WI38 (cell line): ENCODE measurements around the gene SF3B1.

Source experiments
- H3K4me3 ChIP-seq: 2 replicates; pipeline ENCODE4 v1.5.1; 2011; ENCODE audit warnings: low read depth, mild to moderate bottlenecking, control low read depth, low read length
- TF ChIP-seq, protein P1 (sequence below): IDR thresholded peaks from 2 replicates; pipeline ENCODE4 v1.5.1; 2012; ENCODE audit warnings: low read depth, mild to moderate bottlenecking, control low read depth, low read length

SF3B1 gene

DNA sequence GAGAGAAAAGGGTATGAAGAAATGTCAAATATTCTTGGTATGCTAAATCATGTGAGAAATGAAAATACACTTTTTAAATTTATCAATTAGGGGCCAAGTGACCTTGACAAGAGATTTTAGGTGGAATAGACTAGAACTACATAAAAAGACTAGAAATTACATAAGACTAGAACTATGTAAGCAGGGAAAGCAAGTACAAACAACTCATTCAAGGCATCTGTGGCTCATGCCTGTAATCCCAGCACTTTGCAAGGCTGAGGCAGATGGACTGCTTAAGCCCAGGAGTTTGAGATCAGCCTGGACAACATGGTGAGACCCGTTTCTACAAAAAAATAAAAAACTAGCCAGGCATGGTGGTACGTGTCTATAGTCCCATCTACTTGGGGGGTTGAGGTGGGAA lies 20.3 kb downstream of the SF3B1 start:
- TF ChIP-seq, protein P1, sequence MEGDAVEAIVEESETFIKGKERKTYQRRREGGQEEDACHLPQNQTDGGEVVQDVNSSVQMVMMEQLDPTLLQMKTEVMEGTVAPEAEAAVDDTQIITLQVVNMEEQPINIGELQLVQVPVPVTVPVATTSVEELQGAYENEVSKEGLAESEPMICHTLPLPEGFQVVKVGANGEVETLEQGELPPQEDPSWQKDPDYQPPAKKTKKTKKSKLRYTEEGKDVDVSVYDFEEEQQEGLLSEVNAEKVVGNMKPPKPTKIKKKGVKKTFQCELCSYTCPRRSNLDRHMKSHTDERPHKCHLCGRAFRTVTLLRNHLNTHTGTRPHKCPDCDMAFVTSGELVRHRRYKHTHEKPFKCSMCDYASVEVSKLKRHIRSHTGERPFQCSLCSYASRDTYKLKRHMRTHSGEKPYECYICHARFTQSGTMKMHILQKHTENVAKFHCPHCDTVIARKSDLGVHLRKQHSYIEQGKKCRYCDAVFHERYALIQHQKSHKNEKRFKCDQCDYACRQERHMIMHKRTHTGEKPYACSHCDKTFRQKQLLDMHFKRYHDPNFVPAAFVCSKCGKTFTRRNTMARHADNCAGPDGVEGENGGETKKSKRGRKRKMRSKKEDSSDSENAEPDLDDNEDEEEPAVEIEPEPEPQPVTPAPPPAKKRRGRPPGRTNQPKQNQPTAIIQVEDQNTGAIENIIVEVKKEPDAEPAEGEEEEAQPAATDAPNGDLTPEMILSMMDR, result no peak
- no peak overlapping the region for H3K4me3 ChIP-seq

DNA sequence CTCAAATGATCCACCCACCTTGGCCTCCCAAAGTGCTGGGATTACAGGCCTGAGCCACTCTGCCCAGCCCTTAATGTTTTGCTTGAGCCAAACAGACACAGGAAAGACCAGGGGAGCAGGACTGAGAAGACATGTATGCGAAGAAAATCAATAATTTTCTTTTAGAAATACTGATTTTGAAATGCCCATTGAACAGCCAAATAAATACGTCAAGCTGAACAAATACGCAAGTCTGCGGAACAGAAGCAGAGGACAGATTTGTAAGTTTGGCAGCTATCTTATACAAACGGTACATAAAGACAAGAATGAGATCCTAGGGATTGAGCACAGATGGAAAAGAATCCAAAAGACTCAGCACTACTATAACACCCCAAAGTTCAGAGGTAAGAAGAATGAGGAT lies 20.8 kb downstream of the SF3B1 start:
- TF ChIP-seq, protein P1, result no peak
- H3K4me3 ChIP-seq, result no peak overlapping the region

DNA sequence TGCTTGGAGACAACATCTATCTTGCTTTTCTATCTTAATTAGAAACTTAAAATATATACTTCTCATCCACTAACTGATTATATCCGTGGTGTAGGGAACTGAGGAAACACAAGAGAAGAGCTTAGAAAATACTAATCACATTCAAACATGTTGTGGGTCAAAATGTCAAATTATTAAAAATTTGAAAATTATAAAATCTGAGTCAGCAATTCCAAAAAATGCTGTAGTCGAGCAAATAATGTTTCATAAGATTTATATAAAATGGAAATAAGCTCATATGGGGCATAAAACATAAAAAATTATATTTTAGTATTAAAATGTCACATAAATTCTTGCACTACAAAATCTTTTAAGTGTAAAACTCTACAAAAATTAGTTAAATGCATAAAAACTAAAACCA lies 29.2 kb downstream of the SF3B1 start:
- no peak overlapping the region for H3K4me3 ChIP-seq
- TF ChIP-seq, protein P1, result no peak

DNA sequence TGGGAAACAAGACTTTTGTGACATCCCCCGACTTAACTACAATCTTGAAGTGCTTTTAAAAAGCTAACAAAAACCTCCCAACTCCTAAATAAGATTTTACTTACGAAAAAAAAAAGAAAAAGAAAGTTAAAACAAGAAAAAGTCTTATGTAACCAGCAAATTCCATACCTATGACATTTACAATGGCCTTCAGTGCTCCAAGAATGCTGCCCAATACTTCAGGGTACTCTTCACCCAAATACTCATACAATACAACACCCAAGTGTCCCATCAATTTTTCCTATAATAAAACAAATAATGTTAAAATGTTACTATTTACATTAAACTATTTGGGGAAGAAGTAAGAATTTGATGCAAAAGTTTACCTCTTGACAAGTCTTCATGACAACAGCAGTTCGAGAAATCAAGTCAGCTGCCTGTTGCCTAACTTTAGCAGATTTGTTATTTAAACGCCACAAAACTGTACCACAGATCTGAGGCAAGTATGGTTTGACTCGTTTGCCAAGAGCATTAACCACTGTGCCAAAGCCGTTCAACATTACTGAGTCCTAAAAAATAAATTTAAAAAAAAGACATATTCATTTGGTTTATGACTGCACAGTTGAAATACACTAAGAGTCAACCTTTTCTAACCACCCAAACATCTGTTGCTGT lies 34.8 kb downstream of the SF3B1 start:
- TF ChIP-seq, protein P1, result no peak
- H3K4me3 ChIP-seq, result no peak overlapping the region

DNA sequence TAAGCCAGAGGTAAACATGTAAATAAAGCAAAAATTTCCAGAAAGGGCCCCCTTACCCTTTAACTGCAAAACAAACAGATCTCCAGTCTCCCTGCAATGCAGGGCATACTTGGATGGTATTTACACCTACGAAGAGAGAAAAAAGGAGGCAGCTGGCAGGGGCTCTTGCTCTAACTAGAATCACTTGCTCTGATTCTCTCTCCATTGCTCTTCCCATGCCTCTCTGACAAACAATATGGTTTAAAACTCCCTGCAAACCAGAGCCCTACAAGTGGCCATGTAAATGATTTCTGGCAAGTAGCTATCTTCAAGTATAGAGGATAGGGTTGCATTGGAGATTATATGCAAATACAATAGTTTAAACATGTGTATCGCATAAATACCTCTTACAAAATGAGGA lies 35.9 kb downstream of the SF3B1 start:
- TF ChIP-seq, protein P1, result no peak
- H3K4me3 ChIP-seq, result no peak overlapping the region

DNA sequence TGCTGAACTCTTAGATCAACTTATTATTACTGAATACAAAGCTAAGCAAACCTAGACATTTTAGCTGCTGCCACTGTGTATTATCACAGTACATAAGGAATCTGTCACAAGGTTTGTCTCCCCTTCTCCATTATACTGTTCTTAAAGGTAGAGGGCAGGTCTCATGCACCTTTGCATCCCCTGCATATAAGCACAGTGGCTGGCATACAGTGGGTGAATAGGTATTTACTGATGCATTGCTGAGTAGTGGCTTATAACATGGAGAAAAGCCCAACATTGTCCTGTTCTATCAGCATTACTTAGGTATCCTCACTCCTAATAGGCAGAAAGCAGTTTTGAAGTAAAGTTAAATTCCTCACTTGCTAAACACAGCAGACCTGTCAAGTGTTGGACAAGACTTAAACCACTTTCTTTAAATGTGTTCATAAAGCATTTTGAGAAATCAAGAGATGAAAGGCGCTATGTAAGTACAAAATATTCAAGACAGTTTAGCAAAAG lies 43.6 kb downstream of the SF3B1 start:
- TF ChIP-seq, protein P1, result no peak
- no peak overlapping the region for H3K4me3 ChIP-seq

DNA sequence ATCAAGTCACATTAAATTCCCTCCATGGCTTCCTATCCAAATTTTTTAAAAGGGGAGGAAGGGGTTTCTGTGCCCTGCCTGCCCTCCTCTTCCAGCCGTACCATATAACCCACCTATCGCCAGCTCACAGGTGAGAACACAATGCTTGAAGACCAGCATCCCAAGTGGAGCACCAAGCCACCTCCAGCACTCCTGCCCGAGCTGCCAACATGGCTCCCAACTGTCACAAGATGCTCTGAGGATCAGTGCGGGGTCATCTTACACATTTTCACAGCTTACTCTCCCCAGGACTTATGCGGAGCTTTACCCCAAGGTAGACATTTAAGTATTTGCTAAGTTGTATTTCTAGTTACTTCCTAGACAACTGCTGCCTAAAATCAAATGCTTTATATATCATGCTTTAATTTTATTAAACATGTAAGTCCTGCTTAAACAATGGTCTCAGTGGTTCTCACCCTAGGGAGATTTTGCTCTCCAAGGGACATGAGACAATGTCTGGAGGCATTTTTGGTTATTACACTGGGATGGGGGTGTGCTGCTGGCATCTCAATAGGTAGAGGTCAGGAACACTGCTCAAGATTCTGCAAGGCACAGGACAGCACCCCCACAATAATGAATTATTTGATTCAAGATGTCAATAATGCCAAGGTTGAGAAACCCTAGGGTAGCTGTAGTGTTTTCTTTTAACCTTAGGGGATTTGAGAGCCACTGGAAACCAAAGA lies 45.8 kb downstream of the SF3B1 start:
- TF ChIP-seq, protein P1, result no peak
- H3K4me3 ChIP-seq, result no peak overlapping the region
